HEK293 (cell line): ENCODE measurements around the gene AKT3.

ENCODE experiments used
- CTCF ChIA-PET: fragments of 350-600 bp; formaldehyde crosslinking; extraction: SDS; loops from one replicate; lab custom pipeline; 2021; ENCODE audit warnings: antibody characterized with exemption; lab: Yijun Ruan, JAX
- POLR2A ChIA-PET: fragments of 300-600 bp; formaldehyde crosslinking; extraction: SDS; loops from one replicate; lab custom pipeline; 2020; ENCODE audit warnings: antibody characterized with exemption, inconsistent platforms; lab: Yijun Ruan, JAX
- H3K27ac ChIP-seq: fragments of 200-500 bp; sonication (Bioruptor generic); 2 replicates; pipeline ENCODE4 v1.5.1; 2014; ENCODE audit warnings: low read depth, low read length, control low read depth, inconsistent platforms; ENCODE audit errors: extremely low read depth
- H3K36me3 ChIP-seq, 2 experiments: fragments of 200-500 bp in 1 of 2; sonication (Bioruptor generic) in 1 of 2; 1 replicate in 1 of 2; 2 replicates in 1 of 2; pipeline ENCODE4 v1.5.1; 2014 to 2017; ENCODE audit warnings: inconsistent platforms in 2 of 2, low read length in 2 of 2; ENCODE audit not compliant: control insufficient read depth in 2 of 2, insufficient read depth in 1 of 2
- H3K4me1 ChIP-seq: fragments of 200-500 bp; sonication (Bioruptor generic); 2 replicates; pipeline ENCODE4 v1.5.1; 2014; ENCODE audit warnings: mild to moderate bottlenecking, low read length, inconsistent platforms; ENCODE audit not compliant: control insufficient read depth, insufficient read depth
- H3K4me3 ChIP-seq: 2 replicates; pipeline ENCODE4 v1.5.1; 2011; ENCODE audit warnings: low read depth, mild to moderate bottlenecking, control low read depth, low read length, moderate library complexity
- H3K9me3 ChIP-seq: fragments of 200-500 bp; sonication (Bioruptor generic); 2 replicates; pipeline ENCODE4 v1.5.1; 2014; ENCODE audit warnings: low read depth, low read length, inconsistent platforms; ENCODE audit not compliant: control insufficient read depth, insufficient read depth
- HOXD13 ChIP-seq: sonication (generic); formaldehyde crosslinking; IDR thresholded peaks from 2 replicates; pipeline ENCODE4 v1.8.0; 2022; ENCODE audit warnings: missing genetic modification reagents, borderline replicate concordance
- KLF10 ChIP-seq: fragments of 450-650 bp; IDR thresholded peaks from 2 replicates; pipeline ENCODE4 v1.5.1; 2018; ENCODE audit warnings: missing biosample characterization, mild to moderate bottlenecking, missing genetic modification characterization
- PRDM4 ChIP-seq: fragments of 450-650 bp; formaldehyde crosslinking; IDR thresholded peaks from 2 replicates; pipeline ENCODE4 v1.5.1; 2017; ENCODE audit warnings: missing biosample characterization, missing genetic modification characterization
- ZEB2 ChIP-seq: fragments of 450-650 bp; formaldehyde crosslinking; IDR thresholded peaks from 2 replicates; pipeline ENCODE4 v1.5.1; 2016; ENCODE audit warnings: missing biosample characterization, missing genetic modification characterization
- ZNF138 ChIP-seq: fragments of 450-650 bp; formaldehyde crosslinking; IDR thresholded peaks from 2 replicates; pipeline ENCODE4 v1.5.1; 2016; ENCODE audit warnings: missing biosample characterization, missing genetic modification characterization, borderline replicate concordance
- ZNF146 ChIP-seq: fragments of 450-650 bp; formaldehyde crosslinking; IDR thresholded peaks from 2 replicates; pipeline ENCODE4 v1.5.1; 2016; ENCODE audit warnings: missing biosample characterization, missing genetic modification characterization
- ZNF280D ChIP-seq: fragments of 450-650 bp; formaldehyde crosslinking; IDR thresholded peaks from 2 replicates; pipeline ENCODE4 v1.5.1; 2016; ENCODE audit warnings: missing biosample characterization, missing genetic modification characterization
- ZNF473 ChIP-seq: fragments of 450-650 bp; formaldehyde crosslinking; IDR thresholded peaks from 2 replicates; pipeline ENCODE4 v1.5.1; 2017; ENCODE audit warnings: missing biosample characterization, missing genetic modification characterization
- ZNF555 ChIP-seq: fragments of 450-650 bp; formaldehyde crosslinking; conservative IDR thresholded peaks from 2 replicates; pipeline ENCODE4 v1.5.1; 2017; ENCODE audit warnings: missing biosample characterization, mild to moderate bottlenecking, missing genetic modification characterization, inconsistent platforms
- ZNF580 ChIP-seq: fragments of 450-650 bp; formaldehyde crosslinking; IDR thresholded peaks from 2 replicates; pipeline ENCODE4 v1.5.1; 2016; ENCODE audit warnings: missing biosample characterization, missing genetic modification characterization
- ZNF626 ChIP-seq: fragments of 450-650 bp; sonication (Bioruptor Pico); formaldehyde crosslinking; IDR thresholded peaks from 2 replicates; pipeline ENCODE4 v1.5.1; 2018; ENCODE audit warnings: missing biosample characterization, missing genetic modification characterization, inconsistent platforms
- ZNF654 ChIP-seq: fragments of 450-650 bp; formaldehyde crosslinking; IDR thresholded peaks from 2 replicates; pipeline ENCODE4 v1.5.1; 2016; ENCODE audit warnings: low read depth, missing biosample characterization, missing genetic modification characterization
- ZNF670 ChIP-seq: fragments of 450-650 bp; formaldehyde crosslinking; IDR thresholded peaks from 2 replicates; pipeline ENCODE4 v1.5.1; 2016; ENCODE audit warnings: missing biosample characterization, missing genetic modification characterization, low read depth
- ZNF707 ChIP-seq: fragments of 450-650 bp; formaldehyde crosslinking; IDR thresholded peaks from 2 replicates; pipeline ENCODE4 v1.5.1; 2016; ENCODE audit warnings: missing biosample characterization, missing genetic modification characterization
- ZNF777 ChIP-seq: fragments of 450-650 bp; formaldehyde crosslinking; IDR thresholded peaks from 2 replicates; pipeline ENCODE4 v1.5.1; 2017; ENCODE audit warnings: missing biosample characterization, missing genetic modification characterization, borderline replicate concordance
- TF ChIP-seq, protein P1 (sequence below): fragments of 450-650 bp; formaldehyde crosslinking; conservative IDR thresholded peaks from 2 replicates; pipeline ENCODE4 v1.5.1; 2016; ENCODE audit warnings: low read depth, missing biosample characterization, missing genetic modification characterization

The AKT3 gene

DNA sequence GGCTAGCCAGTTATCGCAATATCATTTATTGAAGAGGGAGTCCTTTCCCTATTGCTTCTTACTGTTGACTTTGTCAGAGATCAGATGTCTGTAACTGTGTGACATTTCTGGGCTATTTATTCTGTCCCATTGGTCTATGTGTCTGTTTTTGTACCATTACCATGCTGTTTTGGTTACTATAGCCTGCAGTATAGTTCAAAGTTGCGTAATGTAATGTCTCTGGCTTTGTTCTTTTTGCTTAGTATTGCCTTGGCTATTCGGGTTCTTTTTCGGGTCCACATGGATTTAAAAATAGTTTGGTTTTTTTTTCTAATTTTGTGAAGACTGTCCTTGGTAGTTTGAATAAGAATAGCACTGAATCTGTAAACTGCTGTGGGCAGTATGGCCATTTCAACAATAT is 320.5 kb downstream of the AKT3 start (continued):
- TF ChIP-seq PRDM4 (no peak), ZNF670 (no peak), ZEB2 (tag by site-specific recombination) (no peak), ZNF473 (tag by site-specific recombination) (no peak), ZNF777 (tag by site-specific recombination) (no peak), ZNF626 (tag by site-specific recombination) (no peak), KLF10 (tag by site-specific recombination) (no peak), ZNF707 (tag by site-specific recombination) (no peak), ZNF138 (tag by site-specific recombination) (no peak), ZNF555 (tag by site-specific recombination) (no peak), HOXD13 (CRISPR knock-in tag) (no peak)
- TF ChIP-seq, protein P1, sequence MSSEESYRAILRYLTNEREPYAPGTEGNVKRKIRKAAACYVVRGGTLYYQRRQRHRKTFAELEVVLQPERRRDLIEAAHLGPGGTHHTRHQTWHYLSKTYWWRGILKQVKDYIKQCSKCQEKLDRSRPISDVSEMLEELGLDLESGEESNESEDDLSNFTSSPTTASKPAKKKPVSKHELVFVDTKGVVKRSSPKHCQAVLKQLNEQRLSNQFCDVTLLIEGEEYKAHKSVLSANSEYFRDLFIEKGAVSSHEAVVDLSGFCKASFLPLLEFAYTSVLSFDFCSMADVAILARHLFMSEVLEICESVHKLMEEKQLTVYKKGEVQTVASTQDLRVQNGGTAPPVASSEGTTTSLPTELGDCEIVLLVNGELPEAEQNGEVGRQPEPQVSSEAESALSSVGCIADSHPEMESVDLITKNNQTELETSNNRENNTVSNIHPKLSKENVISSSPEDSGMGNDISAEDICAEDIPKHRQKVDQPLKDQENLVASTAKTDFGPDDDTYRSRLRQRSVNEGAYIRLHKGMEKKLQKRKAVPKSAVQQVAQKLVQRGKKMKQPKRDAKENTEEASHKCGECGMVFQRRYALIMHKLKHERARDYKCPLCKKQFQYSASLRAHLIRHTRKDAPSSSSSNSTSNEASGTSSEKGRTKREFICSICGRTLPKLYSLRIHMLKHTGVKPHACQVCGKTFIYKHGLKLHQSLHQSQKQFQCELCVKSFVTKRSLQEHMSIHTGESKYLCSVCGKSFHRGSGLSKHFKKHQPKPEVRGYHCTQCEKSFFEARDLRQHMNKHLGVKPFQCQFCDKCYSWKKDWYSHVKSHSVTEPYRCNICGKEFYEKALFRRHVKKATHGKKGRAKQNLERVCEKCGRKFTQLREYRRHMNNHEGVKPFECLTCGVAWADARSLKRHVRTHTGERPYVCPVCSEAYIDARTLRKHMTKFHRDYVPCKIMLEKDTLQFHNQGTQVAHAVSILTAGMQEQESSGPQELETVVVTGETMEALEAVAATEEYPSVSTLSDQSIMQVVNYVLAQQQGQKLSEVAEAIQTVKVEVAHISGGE (tag by site-specific recombination): no peak

DNA sequence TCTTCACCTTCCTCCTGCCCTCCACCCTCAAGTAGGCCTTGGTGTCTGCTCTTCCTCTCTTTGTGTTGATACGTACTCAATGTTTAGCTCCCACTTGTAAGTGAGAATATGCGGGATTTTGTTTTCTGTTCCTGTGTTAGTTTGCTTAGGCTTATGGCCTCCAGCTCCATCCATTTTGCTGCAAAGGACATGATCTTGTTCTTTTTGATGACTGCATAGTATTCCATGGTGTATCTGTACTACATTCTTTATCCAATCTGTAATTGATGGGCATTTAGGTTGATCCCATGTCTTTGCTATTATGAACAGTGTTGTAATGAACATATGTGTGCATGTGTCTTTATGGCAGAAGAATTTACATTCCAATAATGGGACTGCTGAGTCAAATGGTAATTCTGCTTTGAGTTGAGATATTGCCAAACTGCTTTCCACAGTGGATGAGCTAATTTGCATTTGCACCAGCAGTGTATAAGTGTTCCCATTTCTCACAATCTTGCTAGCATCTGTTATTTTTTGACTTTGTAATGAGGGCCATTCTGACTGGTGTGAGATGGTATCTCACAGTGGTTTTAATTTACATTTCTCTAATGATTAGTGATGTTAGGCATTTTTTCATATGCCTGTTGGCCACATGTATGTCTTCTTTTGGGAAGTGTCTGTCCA is 321.5 kb downstream of the AKT3 start:
- CTCF ChIA-PET: interaction anchor here (0.6 kb wide), 1 partner anchor 17 kb away, joined by 3 read pairs; no protein-coding TSS in a partner anchor
- H3K9me3 ChIP-seq: no peaks in the 10 kb centered on the region
- peak; percentile 95 for TF ChIP-seq ZNF280D (tag by site-specific recombination)
- TF ChIP-seq ZNF580 (tag by site-specific recombination): peak; percentile 62; the same call in 1 of the 2 replicates
- no peak for TF ChIP-seq ZNF654 (tag by site-specific recombination)
- TF ChIP-seq ZNF146: peak; percentile 99
- no peak overlapping the region for H3K27ac ChIP-seq
- POLR2A ChIA-PET: no interaction called here
- H3K36me3 ChIP-seq: no peaks in the 10 kb centered on the region
- H3K4me3 ChIP-seq: no peak overlapping the region
- H3K4me1 ChIP-seq: 0 out of 2 replicates have a peak, but pooled peaks cover 3% of the 10 kb centered on the region
